Measurements from ENCODE around the gene RPS28.
A peak's percentile ranks its signal among the peaks of the same experiment; 100 is the strongest.
"Not testable (repeated sequence)": the region's sequence is repeated elsewhere in the genome, so short reads cannot be mapped to it uniquely, and the experiment has no call there.

RPS28 gene

DNA sequence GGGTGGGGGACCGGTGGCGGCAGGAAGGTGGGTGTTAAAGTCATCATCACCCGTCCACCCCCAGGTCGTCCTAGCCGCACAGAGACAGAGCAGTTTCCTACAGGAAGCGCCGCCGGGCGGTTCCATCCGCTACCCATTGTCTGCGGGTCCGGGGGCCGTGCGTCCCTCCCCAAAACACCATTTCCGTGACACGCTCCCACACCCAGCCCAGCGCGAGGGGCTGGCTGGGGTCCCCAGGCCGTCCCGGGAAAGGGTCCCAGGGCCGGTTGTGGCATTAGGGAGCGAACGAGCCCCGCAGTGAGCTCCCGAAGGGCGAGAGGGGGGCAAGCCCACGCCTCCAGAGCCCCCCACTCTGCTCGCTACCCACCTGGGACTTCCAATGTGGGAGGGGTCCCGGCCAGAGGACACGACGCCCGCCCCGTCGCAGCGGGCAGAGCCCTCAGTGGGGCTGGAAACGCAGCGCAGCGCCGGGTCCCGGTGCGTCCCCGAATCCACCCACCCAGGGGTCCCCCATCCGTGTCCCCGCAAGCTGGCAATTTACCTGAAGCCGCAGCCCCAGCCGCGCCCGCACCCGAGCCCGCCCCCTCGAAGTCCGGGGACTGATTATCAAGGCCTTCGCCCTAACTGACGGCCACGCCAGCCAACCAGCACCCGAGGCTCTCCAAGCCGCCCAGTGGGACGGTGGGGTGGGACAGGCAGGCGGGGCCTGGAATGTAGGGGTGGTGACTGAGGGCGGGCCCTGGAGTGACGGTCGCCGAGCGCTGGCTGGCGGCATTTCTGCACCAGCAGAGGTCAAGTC is 21.6 kb downstream of the RPS28 start, which contains the start of gene KANK3:
TSS of gene KANK3 (minus strand) at position 579 of the 799 bp plus-strand sequence. CDS start 5,434 bp downstream, outside the sequence.
- peak; percentile 90 to 92 for DNase-seq (ENCODE audit: low read depth in 2 of 2)

DNA sequence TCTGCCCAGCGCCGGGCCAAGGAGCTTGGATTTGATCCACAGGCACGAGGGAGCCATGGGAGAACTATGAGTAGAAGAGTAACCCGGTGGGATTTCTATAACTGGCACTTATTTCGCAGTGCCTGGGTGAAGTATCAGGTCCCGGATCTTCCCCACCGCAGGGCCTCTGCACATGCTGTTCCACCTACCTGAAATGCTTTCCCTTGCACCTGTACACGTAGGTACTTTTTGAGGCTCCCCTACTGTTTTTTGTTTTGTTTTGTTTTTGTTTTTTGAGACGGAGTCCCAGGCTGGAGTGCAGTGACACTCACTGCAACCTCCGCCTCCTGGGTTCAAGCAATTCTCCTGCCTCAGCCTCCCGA is 22.2 kb downstream of the RPS28 start:
- DNase-seq (ENCODE audit: low read depth in 2 of 2): no peak

DNA sequence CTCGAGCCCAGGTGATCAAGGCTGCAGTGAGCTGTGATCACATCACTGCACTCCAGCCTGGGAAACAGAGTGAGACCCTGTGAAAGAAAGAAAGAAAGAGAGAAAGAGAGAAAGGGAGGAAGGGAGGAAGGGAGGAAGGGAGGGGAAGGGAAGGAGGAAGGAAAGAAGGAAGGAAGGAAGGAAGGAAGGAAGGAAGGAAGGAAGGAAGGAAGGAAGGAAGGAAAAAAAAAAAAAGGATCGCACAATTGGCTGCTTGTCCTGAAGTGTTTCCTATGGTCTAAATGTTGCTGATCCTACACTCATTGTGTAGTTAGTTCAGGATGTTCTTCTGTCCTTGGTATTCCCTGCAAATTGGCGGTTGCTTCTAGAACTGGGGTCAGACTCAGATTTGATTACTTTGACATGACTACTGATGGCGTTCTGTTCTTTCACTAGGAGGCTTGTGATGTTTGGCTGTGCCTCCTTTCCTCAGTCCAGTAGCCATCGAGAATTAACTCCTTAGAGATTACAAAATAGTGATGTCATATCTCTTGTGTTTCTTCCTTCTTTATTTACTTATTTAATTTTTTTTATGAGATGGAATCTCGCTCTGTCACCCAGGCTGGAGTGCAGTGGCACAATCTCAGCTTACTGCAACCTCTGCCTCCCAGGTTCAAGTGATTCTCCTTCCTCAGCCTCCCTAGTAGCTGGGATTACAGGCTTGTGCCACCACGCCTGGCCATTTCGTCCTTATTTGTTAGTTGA is 28.5 kb downstream of the RPS28 start:
- not testable (repeated sequence) for DNase-seq (ENCODE audit: low read depth in 2 of 2)

DNA sequence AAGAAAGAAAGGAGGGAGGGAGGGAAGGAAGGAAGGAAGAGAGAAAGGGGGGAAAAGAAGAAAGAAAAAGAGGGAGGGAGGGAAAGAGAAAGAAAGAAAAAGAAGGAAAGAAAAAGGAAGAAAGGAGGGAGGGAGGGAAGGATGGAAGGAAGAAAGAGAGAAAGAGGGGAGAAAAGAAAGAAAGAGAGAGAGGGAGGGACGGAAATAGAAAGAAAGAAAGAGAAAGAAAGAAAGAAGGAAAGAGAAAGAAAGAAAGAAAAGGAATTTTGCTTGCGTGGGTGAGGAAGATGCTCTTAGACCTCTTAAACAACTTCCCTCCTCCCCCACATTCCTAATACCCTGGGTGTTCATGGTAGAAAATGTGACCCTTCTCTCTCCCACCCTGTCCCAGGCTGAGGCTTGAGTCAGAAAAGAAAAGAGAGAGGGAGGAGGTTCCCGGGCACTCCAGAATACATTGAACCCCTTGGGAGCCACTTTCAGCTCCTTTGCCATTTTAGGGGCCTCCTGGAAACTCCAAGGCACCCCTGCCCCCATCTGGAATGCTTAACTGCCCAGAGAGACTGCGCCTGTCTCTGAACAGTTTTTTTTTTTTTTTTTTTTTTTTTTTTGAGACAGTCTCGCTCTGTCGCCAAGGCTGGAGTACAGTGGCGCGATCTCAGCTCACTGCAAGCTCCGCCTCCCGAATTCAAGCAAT is 31.0 kb downstream of the RPS28 start:
- DNase-seq (ENCODE audit: low read depth in 2 of 2): no peak

DNA sequence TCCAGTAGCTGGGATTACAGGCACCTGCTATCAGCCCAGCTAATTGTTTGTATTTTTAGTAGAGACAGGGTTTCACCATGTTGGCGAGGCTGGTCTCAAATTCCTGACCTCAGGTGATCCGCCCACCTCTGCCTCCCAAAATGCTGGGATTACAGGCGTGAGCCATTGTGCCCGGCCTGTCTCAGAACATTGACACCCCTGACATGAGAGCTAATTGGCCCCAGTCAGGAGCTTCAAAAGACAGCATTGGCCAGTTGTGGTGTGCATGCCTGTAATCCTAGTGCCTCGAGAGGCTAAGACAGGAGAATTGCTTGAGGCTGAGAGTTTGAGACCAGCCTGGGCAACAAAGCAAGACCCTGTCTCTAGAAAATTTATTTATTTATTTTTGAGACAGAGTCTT is 31.5 kb downstream of the RPS28 start:
- not testable (repeated sequence) for DNase-seq (ENCODE audit: low read depth in 2 of 2)

DNA sequence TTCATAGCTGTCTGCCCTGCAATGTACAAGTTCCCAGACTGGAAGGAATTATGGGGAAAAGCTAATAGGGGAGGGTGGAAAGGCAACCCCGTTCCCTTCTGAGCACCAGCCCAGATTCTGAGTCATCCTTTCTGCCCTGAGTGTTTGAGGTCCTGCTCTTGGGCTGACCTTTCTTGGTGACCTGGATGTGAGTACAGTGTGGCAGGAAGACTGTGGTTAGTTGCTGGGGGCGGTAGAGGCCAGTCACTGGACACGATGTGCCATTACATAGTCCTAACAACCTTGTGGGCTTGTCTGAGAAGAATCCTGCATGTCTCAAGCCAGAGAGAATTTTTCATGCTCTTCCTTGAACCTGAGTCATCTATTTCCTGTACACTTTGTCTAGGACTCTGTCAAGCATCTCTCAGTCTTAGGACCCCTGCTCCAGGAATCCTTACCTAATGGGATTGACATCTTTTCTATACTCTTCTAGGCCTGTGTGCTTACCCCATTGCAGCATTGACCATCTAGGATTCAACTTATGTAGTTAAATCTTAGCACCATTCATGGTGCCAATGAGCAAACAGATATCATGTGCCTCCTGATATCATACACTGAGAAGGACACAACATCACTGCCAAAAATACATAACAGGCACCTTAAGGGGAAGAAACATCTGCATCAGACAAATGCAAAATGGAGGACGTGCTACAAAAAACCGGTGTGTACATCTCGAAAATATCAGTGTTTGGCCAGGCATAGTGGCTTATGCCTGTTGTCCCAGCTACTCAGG is 34.5 kb downstream of the RPS28 start:
- no peak for DNase-seq (ENCODE audit: low read depth in 2 of 2)

DNA sequence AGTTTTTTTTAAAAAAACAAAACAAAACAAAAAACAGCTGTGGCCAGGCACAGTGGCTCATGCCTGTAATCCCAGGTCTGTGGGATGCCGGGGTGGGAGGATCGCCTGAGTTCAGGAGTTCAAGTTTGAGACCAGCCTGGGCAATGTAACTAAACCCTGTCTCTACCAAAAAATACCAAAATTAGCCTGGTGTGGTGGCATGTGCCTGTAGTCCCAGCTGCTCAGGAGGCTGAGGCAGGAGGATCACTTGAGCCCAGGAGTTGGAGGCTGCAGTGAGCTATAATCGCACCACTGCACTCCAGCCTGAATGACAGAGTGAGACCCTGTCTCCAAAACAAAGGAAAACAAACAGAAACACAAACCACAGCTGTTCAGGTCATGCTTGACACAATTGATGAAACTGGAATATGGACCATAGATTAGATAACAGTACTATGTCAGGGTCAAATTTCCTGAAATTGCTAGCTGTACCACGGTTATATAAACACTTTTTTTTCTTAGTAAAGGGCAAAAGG is 35.8 kb downstream of the RPS28 start:
- no peak for DNase-seq (ENCODE audit: low read depth in 2 of 2)

DNA sequence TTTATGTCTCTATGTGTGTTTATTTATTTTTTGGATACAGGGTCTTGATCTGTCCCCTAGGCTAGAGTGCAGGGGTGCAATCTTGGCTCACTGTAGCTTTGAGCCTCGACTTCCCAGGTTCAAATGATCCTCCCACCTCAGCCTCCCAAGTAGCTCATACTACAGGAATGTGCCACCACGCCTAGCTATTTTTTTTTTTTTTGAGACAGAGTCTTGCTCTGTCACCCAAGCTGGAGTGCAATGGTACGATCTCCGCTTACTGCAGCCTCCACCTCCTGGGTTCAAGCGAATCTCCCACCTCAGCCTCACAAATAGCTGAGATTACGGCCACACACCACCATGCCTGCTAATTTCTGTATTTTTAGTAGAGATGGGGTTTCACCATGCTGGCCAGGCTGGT is 37.7 kb downstream of the RPS28 start:
- no peak for DNase-seq (ENCODE audit: low read depth in 2 of 2)

DNA sequence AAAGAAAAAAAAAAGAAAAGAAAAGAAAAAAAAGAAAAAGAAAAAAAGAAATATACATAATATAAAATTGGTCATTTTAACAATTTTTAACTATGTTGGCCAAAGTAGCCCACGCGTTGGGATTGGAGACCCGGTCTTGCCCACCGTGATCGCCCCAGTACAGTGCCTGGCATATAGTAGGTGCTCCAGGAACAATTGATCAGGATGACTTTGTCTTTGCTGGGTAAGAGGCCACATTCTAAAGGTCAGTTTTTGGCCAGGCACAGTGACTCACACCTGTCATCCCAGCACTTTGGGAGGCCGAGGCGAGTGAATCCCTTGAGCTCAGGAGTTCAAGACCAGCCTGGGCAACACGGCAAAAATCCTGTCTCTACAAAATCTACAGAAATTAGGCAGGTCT is 38.9 kb downstream of the RPS28 start:
- no peak for DNase-seq (ENCODE audit: low read depth in 2 of 2)

DNA sequence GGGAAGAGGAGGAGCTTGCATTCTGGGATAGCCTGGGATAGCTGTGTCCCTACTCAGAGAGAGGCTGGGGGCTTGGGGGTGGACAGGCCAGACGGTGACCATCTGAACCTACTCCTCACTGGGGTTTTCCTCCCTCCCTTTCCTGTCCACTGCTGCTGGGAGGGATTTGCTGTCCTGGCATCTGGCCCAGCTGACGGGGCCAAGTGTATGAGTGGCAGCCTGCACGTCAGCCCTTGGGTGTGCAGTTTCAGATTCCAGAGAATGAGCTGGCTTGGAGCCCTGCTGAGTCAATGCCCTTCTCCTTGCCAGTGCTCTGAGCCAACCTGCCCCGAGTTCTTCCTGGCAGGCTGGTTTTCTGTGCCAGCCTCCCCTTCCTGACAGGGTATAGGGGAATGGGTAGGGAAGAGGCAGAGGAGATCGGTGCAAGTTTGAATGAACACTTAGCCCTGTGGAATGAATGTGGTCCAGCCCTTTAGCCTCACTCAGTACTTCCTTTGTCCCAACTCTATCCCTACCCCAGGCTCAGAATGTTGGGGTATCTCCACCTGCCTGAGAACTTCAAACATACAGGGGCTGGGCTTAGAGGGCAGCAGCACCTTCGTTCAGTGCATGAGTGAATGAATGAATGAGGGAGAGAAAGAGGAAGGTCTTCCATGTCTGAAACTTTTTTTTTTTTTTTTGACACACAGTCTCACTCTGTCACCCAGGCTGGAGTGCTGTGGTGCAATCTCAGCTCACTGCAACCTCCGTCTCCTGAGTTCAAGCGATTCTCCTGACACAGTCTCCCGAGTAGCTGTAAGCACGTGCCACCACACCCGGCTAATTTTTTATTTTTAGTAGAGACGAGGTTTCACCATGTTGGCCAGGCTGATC is 40.9 kb downstream of the RPS28 start:
- DNase-seq (ENCODE audit: low read depth in 2 of 2): no peak

DNA sequence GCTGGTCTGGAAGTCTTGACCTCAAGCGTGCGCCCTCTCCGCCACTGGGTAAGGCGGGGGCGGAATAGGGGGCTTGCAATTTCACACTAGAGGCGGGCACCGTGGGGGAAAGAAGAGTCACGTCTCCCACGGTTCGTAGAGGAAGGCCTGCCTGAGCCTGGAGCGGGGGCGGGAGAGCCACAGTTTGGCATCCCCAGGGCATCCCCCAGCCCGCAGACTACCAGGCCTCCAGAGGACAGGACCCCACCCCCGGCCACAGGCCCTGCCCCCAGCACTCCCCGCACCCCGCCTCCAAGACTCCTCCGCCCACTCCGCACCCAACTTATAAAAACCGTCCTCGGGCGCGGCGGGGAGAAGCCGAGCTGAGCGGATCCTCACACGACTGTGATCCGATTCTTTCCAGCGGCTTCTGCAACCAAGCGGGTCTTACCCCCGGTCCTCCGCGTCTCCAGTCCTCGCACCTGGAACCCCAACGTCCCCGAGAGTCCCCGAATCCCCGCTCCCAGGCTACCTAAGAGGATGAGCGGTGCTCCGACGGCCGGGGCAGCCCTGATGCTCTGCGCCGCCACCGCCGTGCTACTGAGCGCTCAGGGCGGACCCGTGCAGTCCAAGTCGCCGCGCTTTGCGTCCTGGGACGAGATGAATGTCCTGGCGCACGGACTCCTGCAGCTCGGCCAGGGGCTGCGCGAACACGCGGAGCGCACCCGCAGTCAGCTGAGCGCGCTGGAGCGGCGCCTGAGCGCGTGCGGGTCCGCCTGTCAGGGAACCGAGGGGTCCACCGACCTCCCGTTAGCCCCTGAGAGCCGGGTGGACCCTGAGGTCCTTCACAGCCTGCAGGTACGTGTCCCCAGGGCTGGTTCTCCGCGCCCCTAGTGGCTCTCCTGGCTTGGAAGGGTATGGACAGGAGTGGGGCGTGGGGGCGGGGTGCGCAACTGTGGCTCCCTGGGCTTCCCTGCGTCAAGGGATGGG is 42.8 kb downstream of the RPS28 start, which contains the start of gene ANGPTL4:
TSS of gene ANGPTL4 (plus strand) at position 353 of the 969 bp plus-strand sequence. CDS start at position 520, 167 bp downstream.
- peak; percentile 39 to 58 for DNase-seq (ENCODE audit: low read depth in 2 of 2)

DNA sequence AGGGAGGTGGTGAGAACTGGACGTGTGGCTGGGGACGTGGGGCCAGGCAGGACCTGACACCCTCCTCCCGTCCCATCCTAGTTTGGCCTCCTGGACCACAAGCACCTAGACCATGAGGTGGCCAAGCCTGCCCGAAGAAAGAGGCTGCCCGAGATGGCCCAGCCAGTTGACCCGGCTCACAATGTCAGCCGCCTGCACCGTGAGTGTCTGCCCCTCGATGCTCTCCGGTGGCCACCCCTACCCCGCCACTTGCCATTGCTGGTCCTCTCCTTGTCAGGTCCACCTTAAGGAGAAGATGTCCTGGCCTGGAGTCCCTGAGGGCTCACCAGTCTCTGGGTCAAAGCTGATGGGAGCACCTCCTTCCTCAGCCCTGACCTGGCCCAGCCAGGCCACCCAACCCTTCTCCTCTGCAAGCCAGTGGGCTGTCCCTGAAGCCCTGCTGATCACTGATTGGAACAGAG is 44.9 kb downstream of the RPS28 start:
- no peak for DNase-seq (ENCODE audit: low read depth in 2 of 2)

DNA sequence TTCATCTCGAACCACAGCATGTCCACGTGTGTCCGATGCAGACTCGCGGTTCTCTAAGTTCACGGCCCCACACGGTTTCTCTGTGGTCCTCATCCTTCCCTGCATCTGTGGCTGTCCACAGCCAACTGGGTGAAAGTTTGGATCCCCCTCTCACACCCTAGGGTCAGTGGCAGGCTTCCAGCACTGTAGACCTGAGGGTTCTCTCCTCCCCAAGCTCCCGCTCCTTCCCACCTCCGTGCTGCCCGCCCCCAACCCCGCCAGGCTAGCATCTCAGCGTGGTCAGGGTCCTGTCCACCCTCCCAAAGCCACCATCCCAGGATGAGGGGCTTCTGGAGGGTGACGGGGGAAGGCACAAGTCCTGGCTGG is 45.6 kb downstream of the RPS28 start:
- DNase-seq (ENCODE audit: low read depth in 2 of 2): no peak

DNA sequence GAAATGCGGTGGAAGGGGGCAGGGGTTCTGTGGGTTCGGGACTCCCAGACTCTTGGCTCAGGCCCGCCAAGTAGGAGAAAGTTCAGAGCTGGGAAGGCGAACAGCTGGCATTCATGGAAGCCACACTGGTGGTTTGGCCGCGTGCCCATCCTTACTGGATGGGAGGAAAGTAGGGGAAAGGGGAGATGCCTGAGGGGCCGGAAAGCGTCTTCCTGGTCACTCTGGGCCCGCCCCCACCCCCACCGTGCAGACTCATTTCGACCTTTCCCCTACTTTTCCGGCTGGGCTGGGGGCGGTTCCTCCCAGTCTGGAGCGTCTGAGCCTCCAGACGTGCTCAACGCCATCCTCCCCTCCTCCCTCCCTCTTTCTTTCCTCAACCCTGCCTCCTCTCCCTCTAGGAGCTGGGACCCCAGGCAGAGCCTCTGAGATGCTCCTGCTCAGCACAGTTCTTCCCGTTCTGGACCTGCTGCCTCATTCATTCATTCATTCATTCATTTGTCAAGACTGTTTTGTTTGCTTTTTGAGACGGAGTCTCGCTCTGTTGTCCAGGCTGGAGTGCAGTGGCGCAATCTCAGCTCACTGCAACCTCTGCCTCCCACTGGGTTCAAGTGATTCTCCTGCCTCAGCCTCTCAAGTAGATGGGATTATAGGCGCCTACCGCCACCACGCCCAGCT is 46.2 kb downstream of the RPS28 start:
- DNase-seq (ENCODE audit: low read depth in 2 of 2): no peak

DNA sequence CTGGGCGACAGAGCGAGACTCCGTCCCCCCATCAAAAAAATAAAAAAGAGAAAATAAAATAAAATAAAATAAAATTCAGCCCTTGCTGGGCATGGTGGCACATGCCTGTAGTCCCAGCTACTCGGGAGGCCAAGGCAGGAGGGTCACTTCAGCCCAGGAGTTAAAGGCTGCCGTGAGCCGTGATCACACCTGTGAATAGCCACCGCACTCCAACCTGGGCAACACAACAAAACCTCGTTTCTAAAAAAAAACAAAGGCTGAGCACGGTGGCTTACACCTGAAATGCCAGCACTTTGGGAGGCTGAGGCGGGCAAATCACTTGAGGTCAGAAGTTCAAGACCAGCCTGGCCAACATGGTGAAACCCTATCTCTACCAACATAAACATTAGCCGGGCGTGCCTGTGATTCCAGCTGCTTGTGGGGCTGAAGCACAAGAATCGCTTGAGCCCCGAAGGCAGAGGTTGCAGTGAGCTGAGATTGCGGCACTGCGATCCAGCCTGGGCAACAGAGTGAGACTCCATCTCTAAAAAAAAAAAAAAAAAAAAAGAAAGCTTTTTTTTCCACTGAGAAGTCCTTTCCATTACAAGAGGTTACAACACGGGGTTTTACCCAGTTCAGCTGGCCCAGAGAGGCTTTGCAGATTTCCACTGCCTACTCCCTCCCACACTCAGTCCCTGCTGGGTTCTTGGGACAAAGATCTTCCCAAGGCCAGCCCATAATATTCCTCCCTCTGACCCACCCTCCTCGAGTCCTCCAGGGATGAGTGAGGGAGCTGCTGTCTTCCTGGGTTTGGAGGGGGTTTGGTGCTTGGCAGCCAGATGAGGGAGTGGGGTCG is 49.1 kb downstream of the RPS28 start:
- DNase-seq (ENCODE audit: low read depth in 2 of 2): no peak

DNA sequence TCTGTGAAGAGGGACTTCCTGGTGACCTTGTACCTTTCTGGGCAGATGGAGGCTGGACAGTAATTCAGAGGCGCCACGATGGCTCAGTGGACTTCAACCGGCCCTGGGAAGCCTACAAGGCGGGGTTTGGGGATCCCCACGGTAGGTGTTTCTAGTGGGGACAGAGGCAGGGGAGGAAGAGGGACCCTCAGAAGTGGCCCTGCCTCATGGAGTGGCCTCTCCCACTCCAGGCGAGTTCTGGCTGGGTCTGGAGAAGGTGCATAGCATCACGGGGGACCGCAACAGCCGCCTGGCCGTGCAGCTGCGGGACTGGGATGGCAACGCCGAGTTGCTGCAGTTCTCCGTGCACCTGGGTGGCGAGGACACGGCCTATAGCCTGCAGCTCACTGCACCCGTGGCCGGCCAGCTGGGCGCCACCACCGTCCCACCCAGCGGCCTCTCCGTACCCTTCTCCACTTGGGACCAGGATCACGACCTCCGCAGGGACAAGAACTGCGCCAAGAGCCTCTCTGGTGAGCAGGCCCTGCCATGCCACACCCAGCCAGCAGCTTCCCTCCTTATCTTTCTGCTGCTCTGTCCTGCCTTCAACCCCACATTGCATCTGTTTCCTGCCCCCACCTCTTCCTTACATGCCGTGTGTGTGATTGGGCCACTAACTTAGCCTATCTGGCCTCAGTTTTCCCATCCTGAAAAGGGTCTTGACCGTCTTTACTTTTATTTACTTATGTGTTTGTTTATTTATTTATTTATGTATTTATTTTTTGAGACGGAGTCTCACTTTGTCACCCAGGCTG is 49.9 kb downstream of the RPS28 start:
- DNase-seq (ENCODE audit: low read depth in 2 of 2): no peak

Measured in activated CD4-positive, alpha-beta T cell treated with anti-CD3 and anti-CD28 coated beads for 24 hours (primary cell).